HepG2 (cell line): ENCODE data around the gene CCL18. TPM values are rescaled to one million over a fixed set of nuclear protein-coding genes. Genes with fewer than 3 reads are reported as not detected.

Experiments used
- ATAC-seq: fragments of 200-7000 bp; cut with Tn5 transposase; 3 replicates; pipeline ENCODE4 v1.9.1; 2020; ENCODE audit warnings: mild to moderate bottlenecking, moderate library complexity
- BruUV-seq: library from RNA; stranded (reverse); fragments of 400-500 nt; replicated peaks from 2 replicates; lab custom pipeline; 2021; lab: Mats Ljungman, UMichigan
- CTCF ChIA-PET: fragments of 300-600 bp; formaldehyde crosslinking; extraction: SDS; loops from one replicate; lab custom pipeline; 2021; ENCODE audit warnings: low total read pairs, inconsistent platforms, low intra/inter-chr PET ratio; lab: Yijun Ruan, JAX
- POLR2A ChIA-PET: fragments of 350-600 bp; sonication (Branson Sonifier 250); formaldehyde crosslinking; loops from one replicate; lab custom pipeline; 2020; ENCODE audit warnings: antibody characterized with exemption, inconsistent platforms; lab: Yijun Ruan, JAX
- DNase-seq: peaks from one replicate; pipeline ENCODE4 v3.0.0-alpha.2; 2015; ENCODE audit warnings: low spot score
- FAIRE-seq: peaks from 3 replicates; lab custom pipeline; 2011; peaks lifted over from hg19 to GRCh38; lab: Jason Lieb, UNC
- H2AFZ ChIP-seq: one replicate; pipeline ENCODE4 v1.6.1; 2011; ENCODE audit warnings: low read length, inconsistent platforms
- H3K27ac ChIP-seq: fragments of 300-600 bp; 3 replicates; pipeline ENCODE4 v1.8.0; 2011; ENCODE audit warnings: mixed run types, mild to moderate bottlenecking, mixed read lengths, low read length, inconsistent platforms; ENCODE audit not compliant: insufficient read depth; ENCODE audit errors: extremely low read length
- H3K27me3 ChIP-seq, 2 experiments: fragments of 200-600 bp in 1 of 2; 2 replicates in 1 of 2; 3 replicates in 1 of 2; pipeline versions ENCODE4 v1.6.0 to v1.8.0; 2011; ENCODE audit warnings: low read length in 2 of 2, mild to moderate bottlenecking in 2 of 2, moderate library complexity in 2 of 2, inconsistent platforms in 1 of 2; ENCODE audit not compliant: insufficient read depth in 2 of 2, control insufficient read depth in 1 of 2
- H3K36me3 ChIP-seq, 2 experiments: fragments of 200-600 bp in 1 of 2; replicated peaks in 1 of 2; 2 replicates in 1 of 2; 3 replicates in 1 of 2; pipeline versions ENCODE4 v1.5.1 to v1.8.0; 2011; ENCODE audit warnings: low read length in 2 of 2, inconsistent platforms in 1 of 2; ENCODE audit not compliant: insufficient read depth in 2 of 2, control insufficient read depth in 1 of 2
- H3K4me1 ChIP-seq: 2 replicates; pipeline ENCODE4 v1.5.1; 2012; ENCODE audit warnings: low read length, inconsistent platforms; ENCODE audit not compliant: insufficient read depth
- H3K4me2 ChIP-seq: 2 replicates; pipeline ENCODE4 v1.6.0; 2011; ENCODE audit warnings: low read depth, low read length, inconsistent platforms
- H3K4me3 ChIP-seq, 3 experiments: fragments of 200-600 bp in 1 of 3; sonication (generic), shearing (Covaris generic) in 1 of 3; replicated peaks in 1 of 3; 2 replicates each; pipeline ENCODE4 v1.5.1; 2011 to 2016; ENCODE audit warnings: low read length in 3 of 3, inconsistent platforms in 2 of 3, low read depth in 2 of 3, mild to moderate bottlenecking in 2 of 3, control low read depth in 1 of 3, mixed read lengths in 1 of 3; ENCODE audit not compliant: insufficient read depth in 1 of 3
- H3K79me2 ChIP-seq: one replicate; pipeline ENCODE4 v1.6.1; 2011; ENCODE audit warnings: low read length, inconsistent platforms; ENCODE audit not compliant: insufficient read depth
- H3K9ac ChIP-seq: 2 replicates; pipeline ENCODE4 v1.6.0; 2011; ENCODE audit warnings: mild to moderate bottlenecking, low read depth, low read length, inconsistent platforms; ENCODE audit not compliant: insufficient read depth
- H3K9me3 ChIP-seq: 2 replicates; pipeline ENCODE4 v1.5.1; 2012; ENCODE audit warnings: mild to moderate bottlenecking, low read length
- H4K20me1 ChIP-seq: 2 replicates; pipeline ENCODE4 v1.6.0; 2011; ENCODE audit warnings: inconsistent platforms, mild to moderate bottlenecking, low read length, moderate library complexity; ENCODE audit not compliant: insufficient read depth
- DPF2 ChIP-seq: sonication (generic); formaldehyde crosslinking; IDR thresholded peaks from 2 replicates; pipeline ENCODE4 v1.4.0; 2020; ENCODE audit warnings: mild to moderate bottlenecking, low read depth, missing genetic modification reagents, borderline replicate concordance
- HNRNPH1 ChIP-seq: fragments of 200-400 bp; formaldehyde crosslinking; optimal IDR thresholded peaks from 2 replicates; pipeline ENCODE3; 2017; ENCODE audit warnings: mild to moderate bottlenecking, low read depth, low read length
- KDM6A ChIP-seq: IDR thresholded peaks from 2 replicates; pipeline ENCODE4 v1.6.1; 2016; ENCODE audit warnings: low read depth
- MATR3 ChIP-seq: sonication (generic); formaldehyde crosslinking; IDR thresholded peaks from 2 replicates; pipeline ENCODE4 v1.4.0; 2020; ENCODE audit warnings: missing genetic modification reagents
- MED13 ChIP-seq: sonication (generic); formaldehyde crosslinking; IDR thresholded peaks from 2 replicates; pipeline ENCODE4 v1.5.0; 2020; ENCODE audit warnings: missing genetic modification reagents
- MED8 ChIP-seq: sonication (generic); formaldehyde crosslinking; IDR thresholded peaks from 2 replicates; pipeline ENCODE4 v1.8.1; 2023; ENCODE audit warnings: mild to moderate bottlenecking, missing genetic modification reagents; ENCODE audit not compliant: insufficient replicate concordance
- NBN ChIP-seq: fragments of 450-650 bp; conservative IDR thresholded peaks from 2 replicates; pipeline ENCODE4 v1.6.1; 2017
- PPARG ChIP-seq: conservative IDR thresholded peaks from 2 replicates; pipeline ENCODE4 v1.6.1; 2016; ENCODE audit warnings: missing biosample characterization, missing genetic modification reagents
- RERE ChIP-seq: IDR thresholded peaks from 2 replicates; pipeline ENCODE4 v1.6.1; 2016; ENCODE audit warnings: low read depth, missing genetic modification reagents, missing compliant biosample characterization
- SOX6 ChIP-seq, 2 experiments: fragments of 450-650 bp in 1 of 2; sonication (generic) in 1 of 2; formaldehyde crosslinking in 1 of 2; IDR thresholded peaks; 2 replicates each; pipeline versions ENCODE4 v1.4.0 to v1.6.1; 2017 to 2020; ENCODE audit warnings: antibody characterized with exemption in 1 of 2, mild to moderate bottlenecking in 1 of 2, missing genetic modification reagents in 1 of 2
- WIZ ChIP-seq: sonication (generic); formaldehyde crosslinking; IDR thresholded peaks from 2 replicates; pipeline ENCODE4 v1.5.1; 2020; ENCODE audit warnings: mild to moderate bottlenecking, missing genetic modification reagents
- ZNF710 ChIP-seq: sonication (generic); formaldehyde crosslinking; IDR thresholded peaks from 2 replicates; pipeline ENCODE4 v1.5.0; 2020; ENCODE audit warnings: mild to moderate bottlenecking, missing genetic modification reagents, borderline replicate concordance
- ZSCAN5A ChIP-seq: sonication (generic); formaldehyde crosslinking; IDR thresholded peaks from 2 replicates; pipeline ENCODE4 v1.8.0; 2022; ENCODE audit warnings: mild to moderate bottlenecking, missing genetic modification reagents, borderline replicate concordance
- WGBS: methylation state at CpG from one replicate; pipeline ENCODE4 v1.1.6; 2017; ENCODE audit warnings: low lambda C conversion rate; 5-methylcytosine and 5-hydroxymethylcytosine counted together
- in situ Hi-C: cut with HindIII; loops from 2 replicates; pipeline ENCODE4 v1.10.0; 2017; ENCODE audit warnings: low pct_unique_long_range_greater_than_20kb; ENCODE audit not compliant: extremely low pct_ligation_motif_present
- intact Hi-C: fragments of 100-400 bp; cut with micrococcal nuclease; formaldehyde crosslinking; loops from one replicate; pipeline ENCODE4 v1.10.0; 2022; ENCODE audit not compliant: unreplicated experiment
- polyA plus RNA-seq, 8 experiments: library from polyadenylated mRNA; depleted of rRNA in 3 of 8; stranded (reverse) in 7 of 8; unstranded in 1 of 8; fragments of >200 nt; fragmentation: Illumina TruSeq in 4 of 8; extraction: Trizol in 4 of 8; gene quantifications; 2 replicates each; pipeline versions ENCODE4 v1.2.1 to v1.2.3, GENCODE V29; 2011 to 2016; ENCODE audit warnings: low read depth in 4 of 8, missing spikeins in 1 of 8, mixed read lengths in 1 of 8; ENCODE audit not compliant: insufficient read depth in 1 of 8
- total RNA-seq, 5 experiments: library from RNA; depleted of rRNA; stranded (reverse); fragments of >200 nt; fragmentation: Illumina TruSeq; extraction: Trizol; gene quantifications; 2 replicates each; pipeline ENCODE4 v1.2.3, GENCODE V29; 2016; ENCODE audit warnings: low read depth in 1 of 5

Gene CCL18
- total and polyA plus RNA-seq, 2 of the 13 experiments (the other 11 are each of a cell fraction or from before 2014, with no cell fraction given) = not detected

GRCh38 chr17:36030956-36031355 is 33.1 kb upstream of the CCL18 start (continued):
- TF ChIP-seq SOX6 (IDR thresholded peaks at IDR 0.05) (no peak), SOX6 (CRISPR knock-in tag; IDR thresholded peaks at IDR 0.05) (no peak), WIZ (CRISPR knock-in tag) (no peak), NBN (no peak), HNRNPH1 (no peak), RERE (CRISPR knock-in tag) (no peak), DPF2 (CRISPR knock-in tag) (no peak), KDM6A (CRISPR knock-in tag) (no peak), MED8 (CRISPR knock-in tag) (no peak)

- CTCF ChIA-PET = no interaction called here
- Histone ChIP-seq H3K27me3 (peaks cover 0 to 4% of the 10 kb centered on the region in 2 experiments; a peak in 1 of 5 replicates), H3K9me3 (no peaks in the 10 kb centered on the region), H3K79me2 (no peaks in the 10 kb centered on the region), H3K4me2 (no peak overlapping the region), H3K9ac (no peak overlapping the region), H3K4me3 (no peak overlapping the region), H4K20me1 (no peaks in the 10 kb centered on the region), H3K36me3 (no peaks in the 10 kb centered on the region), H3K4me1 (no peaks in the 10 kb centered on the region), H3K27ac (no peak overlapping the region), H2AFZ (no peak overlapping the region)
- in situ Hi-C loops (no loop called here), intact Hi-C loops (no loop called here)
- 10% methylated on average over 3 of the region's 3 CpGs for WGBS
- ATAC-seq (no peak), DNase-seq (no peak), FAIRE-seq (no peak)
- POLR2A ChIA-PET = no interaction called here
- no TSS peak for BruUV-seq
- no peak for TF ChIP-seq PPARG (CRISPR knock-in tag)
- no peak for TF ChIP-seq ZNF710
- TF ChIP-seq MATR3 = no peak
- no peak for TF ChIP-seq MED13 (CRISPR knock-in tag)
- no peak for TF ChIP-seq ZSCAN5A (CRISPR knock-in tag)
Observed at GRCh38 chr17:36034127-36034526, 29.9 kb upstream of the CCL18 start.
